Liver (tissue), 9 donors: Measurements from ENCODE around the gene CLINT1. TPM values are rescaled to one million over a fixed set of nuclear protein-coding genes. Genes with fewer than 3 reads are reported as not detected.

Source experiments
- DNase-seq: peaks from one replicate; pipeline ENCODE4 v3.0.0-alpha.2; 2017; ENCODE audit warnings: low spot score
- H3K27ac ChIP-seq, 2 donors: one replicate each; pipeline ENCODE4 v1.7.0; 2013; ENCODE audit warnings: inconsistent platforms in 2 of 2, low read length in 2 of 2, control low read depth in 1 of 2, low read depth in 1 of 2, mild to moderate bottlenecking in 1 of 2
- H3K27me3 ChIP-seq, 4 donors: one replicate each; pipeline versions ENCODE4 v1.6.1 to v1.7.0; 2013; ENCODE audit warnings: low read length in 3 of 4, inconsistent platforms in 1 of 4, mild to moderate bottlenecking in 1 of 4, moderate library complexity in 1 of 4; ENCODE audit not compliant: control insufficient read depth in 4 of 4, insufficient read depth in 4 of 4
- H3K36me3 ChIP-seq, 4 donors: one replicate each; pipeline versions ENCODE4 v1.6.1 to v1.7.0; 2013; ENCODE audit warnings: low read length in 3 of 4, mild to moderate bottlenecking in 3 of 4, low read depth in 1 of 4, moderate library complexity in 1 of 4; ENCODE audit not compliant: control insufficient read depth in 4 of 4, insufficient read depth in 3 of 4
- H3K4me1 ChIP-seq, 4 donors: one replicate each; pipeline versions ENCODE4 v1.6.1 to v1.7.0; 2013; ENCODE audit warnings: low read length in 3 of 4, mild to moderate bottlenecking in 3 of 4, moderate library complexity in 1 of 4; ENCODE audit not compliant: control insufficient read depth in 4 of 4, insufficient read depth in 4 of 4
- H3K4me3 ChIP-seq, 3 donors: one replicate each; pipeline versions ENCODE4 v1.6.1 to v1.7.0; 2013; ENCODE audit warnings: low read length in 3 of 3, control low read depth in 1 of 3, low read depth in 1 of 3, mild to moderate bottlenecking in 1 of 3
- H3K9ac ChIP-seq, 2 donors: one replicate each; pipeline ENCODE4 v1.7.0; 2013; ENCODE audit warnings: low read length in 2 of 2, mild to moderate bottlenecking in 2 of 2, moderate library complexity in 2 of 2, control low read depth in 1 of 2, low read depth in 1 of 2
- H3K9me3 ChIP-seq, 4 donors: one replicate each; pipeline versions ENCODE4 v1.6.1 to v1.7.0; 2013; ENCODE audit warnings: low read length in 3 of 4; ENCODE audit not compliant: control insufficient read depth in 4 of 4
- CTCF ChIP-seq: fragments of 150-350 bp; IDR thresholded peaks from 2 replicates; pipeline ENCODE4 v1.5.1; 2017; ENCODE audit warnings: improper control_type of control experiment, low read depth, low read length; ENCODE audit not compliant: missing input control
- EGR1 ChIP-seq, 2 donors: IDR thresholded peaks; 2 replicates each; pipeline ENCODE4 v1.6.1; 2016 to 2018; ENCODE audit warnings: antibody characterized with exemption in 2 of 2, low read depth in 2 of 2
- FOXA1 ChIP-seq: IDR thresholded peaks from 2 replicates; pipeline ENCODE4 v1.6.1; 2016; ENCODE audit warnings: antibody characterized with exemption
- MAX ChIP-seq: IDR thresholded peaks from 2 replicates; pipeline ENCODE4 v1.6.1; 2016; ENCODE audit warnings: antibody characterized with exemption
- NR2F2 ChIP-seq: IDR thresholded peaks from 2 replicates; pipeline ENCODE4 v1.6.1; 2016; ENCODE audit warnings: antibody characterized with exemption
- RAD21 ChIP-seq, 2 donors: IDR thresholded peaks; 2 replicates each; pipeline ENCODE4 v1.6.1; 2016; ENCODE audit warnings: antibody characterized with exemption in 2 of 2, mild to moderate bottlenecking in 2 of 2
- REST ChIP-seq: IDR thresholded peaks from 2 replicates; pipeline ENCODE4 v1.6.1; 2016; ENCODE audit warnings: antibody characterized with exemption, mild to moderate bottlenecking
- YY1 ChIP-seq: IDR thresholded peaks from 2 replicates; pipeline ENCODE4 v1.6.1; 2016; ENCODE audit warnings: antibody characterized with exemption, mild to moderate bottlenecking
- WGBS: extraction: QIAGEN DNeasy Blood & Tissue Kit; methylation state at CpG from one replicate; pipeline ENCODE4 v1.1.7; 2013; 5-methylcytosine and 5-hydroxymethylcytosine counted together
- polyA plus RNA-seq, 2 donors: library from polyadenylated mRNA; stranded (reverse) in 1 of 2; unstranded in 1 of 2; fragments of 200-250 nt in 1 of 2; fragments of >200 nt in 1 of 2; fragmentation: Nextera tagmentation in 1 of 2; extraction: Ambion mirVana in 1 of 2; gene quantifications; one replicate each; pipeline versions ENCODE4 v1.2.1 to v1.2.3, GENCODE V29; 2013 to 2015
- total RNA-seq, 2 donors: library from RNA; depleted of rRNA; stranded (reverse); fragments of >200 nt; gene quantifications; one replicate each; pipeline ENCODE4 v1.2.3, GENCODE V29; 2014
- TF ChIP-seq, protein P1 (sequence below): IDR thresholded peaks from 2 replicates; pipeline ENCODE4 v1.6.1; 2016; ENCODE audit warnings: antibody characterized with exemption
- donor health status: healthy.
- donor health status: healthy.
- donor health status: healthy.
- donor health status: healthy.
- donor health status: healthy.

The CLINT1 gene
- total and polyA plus RNA-seq, 4 donors: 34.8 to 115 (median 68.3) TPM

DNA sequence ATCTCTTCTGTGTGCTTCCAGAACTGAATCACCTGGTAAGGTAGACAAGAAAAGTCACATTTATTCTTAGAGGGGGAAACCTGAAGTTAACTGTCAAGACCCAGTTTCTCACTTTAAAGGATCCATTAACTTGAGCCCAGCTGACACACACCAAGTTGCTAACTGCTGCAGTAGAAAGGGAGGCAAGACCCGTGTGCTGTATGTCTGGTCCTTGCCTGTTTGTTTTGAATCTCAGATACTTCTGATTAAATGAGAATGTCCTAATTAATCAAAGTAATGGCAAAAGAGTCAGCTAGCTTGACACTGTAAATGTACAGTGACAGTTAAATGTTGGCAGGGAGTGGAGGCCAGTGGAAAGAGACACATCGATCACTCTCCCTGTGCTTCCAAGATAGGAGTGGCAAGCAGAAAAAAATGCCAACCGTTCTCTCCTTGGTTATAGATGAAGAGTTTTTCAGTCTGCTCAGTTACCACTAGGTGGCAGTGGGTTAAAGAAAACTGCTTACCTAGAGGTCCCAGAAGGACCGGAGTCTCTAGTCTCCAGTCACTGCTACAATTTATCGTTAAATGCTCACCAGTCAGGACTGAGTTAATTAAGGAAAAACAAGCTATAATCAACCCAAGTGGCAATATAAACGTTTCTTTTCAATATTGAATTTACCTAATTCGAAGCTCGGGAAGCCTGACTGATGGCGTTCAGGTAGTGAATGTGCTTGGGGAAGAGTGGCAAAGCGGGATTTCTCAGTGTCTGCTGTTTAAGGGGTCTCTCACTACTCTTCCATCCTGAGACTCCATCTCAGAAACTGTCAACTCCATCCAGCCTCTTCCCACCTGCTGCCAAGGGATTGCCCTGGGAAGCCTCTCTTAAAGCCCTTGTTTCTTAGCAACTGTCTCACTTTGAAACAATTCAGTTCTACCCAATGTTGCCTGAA, 97.0 kb downstream of the CLINT1 start:
- Histone ChIP-seq H3K9me3 (no peaks in the 10 kb centered on the region), H3K4me3 (no peak overlapping the region), H3K27me3 (no peaks in the 10 kb centered on the region), H3K36me3 (no peaks in the 10 kb centered on the region), H3K27ac (no peak overlapping the region), H3K9ac (no peak overlapping the region), H3K4me1 (peaks cover 0 to 7% (median 2%) of the 10 kb centered on the region in 4 donors)
- peak; percentile 85 to 90 for TF ChIP-seq RAD21 (IDR thresholded peaks at IDR 0.05)
- TF ChIP-seq, protein P1, sequence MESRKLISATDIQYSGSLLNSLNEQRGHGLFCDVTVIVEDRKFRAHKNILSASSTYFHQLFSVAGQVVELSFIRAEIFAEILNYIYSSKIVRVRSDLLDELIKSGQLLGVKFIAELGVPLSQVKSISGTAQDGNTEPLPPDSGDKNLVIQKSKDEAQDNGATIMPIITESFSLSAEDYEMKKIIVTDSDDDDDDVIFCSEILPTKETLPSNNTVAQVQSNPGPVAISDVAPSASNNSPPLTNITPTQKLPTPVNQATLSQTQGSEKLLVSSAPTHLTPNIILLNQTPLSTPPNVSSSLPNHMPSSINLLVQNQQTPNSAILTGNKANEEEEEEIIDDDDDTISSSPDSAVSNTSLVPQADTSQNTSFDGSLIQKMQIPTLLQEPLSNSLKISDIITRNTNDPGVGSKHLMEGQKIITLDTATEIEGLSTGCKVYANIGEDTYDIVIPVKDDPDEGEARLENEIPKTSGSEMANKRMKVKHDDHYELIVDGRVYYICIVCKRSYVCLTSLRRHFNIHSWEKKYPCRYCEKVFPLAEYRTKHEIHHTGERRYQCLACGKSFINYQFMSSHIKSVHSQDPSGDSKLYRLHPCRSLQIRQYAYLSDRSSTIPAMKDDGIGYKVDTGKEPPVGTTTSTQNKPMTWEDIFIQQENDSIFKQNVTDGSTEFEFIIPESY: no peak
- TF ChIP-seq CTCF: peak; percentile 75
- no peak for DNase-seq
- WGBS: 34% methylated on average over 10 of the region's 10 CpGs

DNA sequence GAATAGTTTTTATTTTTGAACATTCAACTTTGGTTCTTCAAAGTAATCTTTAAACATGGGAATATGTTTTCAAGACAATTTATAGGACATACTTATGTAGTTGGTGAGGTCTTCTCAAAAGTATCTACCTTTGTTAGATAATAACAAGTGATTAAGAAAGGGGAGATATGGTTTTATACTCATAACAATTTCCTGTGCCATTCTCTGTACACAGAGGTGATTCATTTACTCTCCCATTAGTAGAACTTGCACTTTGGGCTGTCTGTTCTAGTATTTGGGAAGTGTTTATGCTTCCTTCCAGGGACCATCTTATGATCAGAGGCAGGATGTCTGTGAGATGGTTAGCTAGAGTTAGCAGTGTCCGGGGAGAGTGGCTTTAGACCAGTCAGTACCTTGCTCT, 100.2 kb downstream of the CLINT1 start:
- peaks cover 0 to 7% (median 2%) of the 10 kb centered on the region in 4 donors for H3K4me1 ChIP-seq
- TF ChIP-seq CTCF (no peak), NR2F2 (no peak), RAD21 (IDR thresholded peaks at IDR 0.05) (no peak), MAX (no peak), EGR1 (IDR thresholded peaks at IDR 0.05; ENCODE audit: low read depth in 2 of 2) (no peak), REST (no peak), FOXA1 (no peak), YY1 (no peak)
- TF ChIP-seq, protein P1: no peak
- H3K4me3 ChIP-seq: no peak overlapping the region
- 93% methylated on average over 1 of the region's 1 CpG for WGBS
- H3K9ac ChIP-seq: no peak overlapping the region
- no peaks in the 10 kb centered on the region for H3K9me3 ChIP-seq
- no peaks in the 10 kb centered on the region for H3K27me3 ChIP-seq
- no peak overlapping the region for H3K27ac ChIP-seq
- no peak for DNase-seq
- peaks cover 4 to 8% (median 6%) of the 10 kb centered on the region in 4 donors for H3K36me3 ChIP-seq
